ENCODE data around the gene RAB36.

The RAB36 gene

DNA sequence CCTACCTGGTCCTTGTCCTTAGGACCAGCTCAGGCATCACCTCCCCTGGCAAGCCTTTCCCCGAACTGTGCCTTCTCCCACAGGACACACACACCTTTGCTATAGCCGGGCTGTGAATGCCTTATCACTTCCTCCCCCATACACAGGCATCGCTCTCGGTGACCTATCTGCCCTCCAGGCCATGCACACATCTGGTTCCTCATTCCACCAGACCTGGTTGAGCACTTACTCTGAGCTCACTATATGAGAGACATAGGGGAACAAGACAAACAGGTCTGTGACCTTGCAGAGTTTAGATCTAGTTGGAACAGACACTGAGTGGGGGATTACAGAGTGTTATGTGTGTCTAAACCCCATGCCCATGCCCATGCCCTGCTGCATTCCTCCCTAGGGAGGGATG is 31.9 kb downstream of the RAB36 start:
- H3K4me3 ChIP-seq (ENCODE audit: low read depth, low read length), result no peak overlapping the region
- peak; percentile 44 for DNase-seq (ENCODE audit: low read depth)
- TF ChIP-seq, protein P1, sequence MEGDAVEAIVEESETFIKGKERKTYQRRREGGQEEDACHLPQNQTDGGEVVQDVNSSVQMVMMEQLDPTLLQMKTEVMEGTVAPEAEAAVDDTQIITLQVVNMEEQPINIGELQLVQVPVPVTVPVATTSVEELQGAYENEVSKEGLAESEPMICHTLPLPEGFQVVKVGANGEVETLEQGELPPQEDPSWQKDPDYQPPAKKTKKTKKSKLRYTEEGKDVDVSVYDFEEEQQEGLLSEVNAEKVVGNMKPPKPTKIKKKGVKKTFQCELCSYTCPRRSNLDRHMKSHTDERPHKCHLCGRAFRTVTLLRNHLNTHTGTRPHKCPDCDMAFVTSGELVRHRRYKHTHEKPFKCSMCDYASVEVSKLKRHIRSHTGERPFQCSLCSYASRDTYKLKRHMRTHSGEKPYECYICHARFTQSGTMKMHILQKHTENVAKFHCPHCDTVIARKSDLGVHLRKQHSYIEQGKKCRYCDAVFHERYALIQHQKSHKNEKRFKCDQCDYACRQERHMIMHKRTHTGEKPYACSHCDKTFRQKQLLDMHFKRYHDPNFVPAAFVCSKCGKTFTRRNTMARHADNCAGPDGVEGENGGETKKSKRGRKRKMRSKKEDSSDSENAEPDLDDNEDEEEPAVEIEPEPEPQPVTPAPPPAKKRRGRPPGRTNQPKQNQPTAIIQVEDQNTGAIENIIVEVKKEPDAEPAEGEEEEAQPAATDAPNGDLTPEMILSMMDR (IDR thresholded peaks at IDR 0.05; ENCODE audit: low read depth, low read length), result no peak
- TF ChIP-seq, protein P2, sequence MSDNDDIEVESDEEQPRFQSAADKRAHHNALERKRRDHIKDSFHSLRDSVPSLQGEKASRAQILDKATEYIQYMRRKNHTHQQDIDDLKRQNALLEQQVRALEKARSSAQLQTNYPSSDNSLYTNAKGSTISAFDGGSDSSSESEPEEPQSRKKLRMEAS (IDR thresholded peaks at IDR 0.05; ENCODE audit: low read depth, low read length), result no peak
- no peak for TF ChIP-seq MYC (IDR thresholded peaks at IDR 0.05; ENCODE audit: low read depth, low read length)

DNA sequence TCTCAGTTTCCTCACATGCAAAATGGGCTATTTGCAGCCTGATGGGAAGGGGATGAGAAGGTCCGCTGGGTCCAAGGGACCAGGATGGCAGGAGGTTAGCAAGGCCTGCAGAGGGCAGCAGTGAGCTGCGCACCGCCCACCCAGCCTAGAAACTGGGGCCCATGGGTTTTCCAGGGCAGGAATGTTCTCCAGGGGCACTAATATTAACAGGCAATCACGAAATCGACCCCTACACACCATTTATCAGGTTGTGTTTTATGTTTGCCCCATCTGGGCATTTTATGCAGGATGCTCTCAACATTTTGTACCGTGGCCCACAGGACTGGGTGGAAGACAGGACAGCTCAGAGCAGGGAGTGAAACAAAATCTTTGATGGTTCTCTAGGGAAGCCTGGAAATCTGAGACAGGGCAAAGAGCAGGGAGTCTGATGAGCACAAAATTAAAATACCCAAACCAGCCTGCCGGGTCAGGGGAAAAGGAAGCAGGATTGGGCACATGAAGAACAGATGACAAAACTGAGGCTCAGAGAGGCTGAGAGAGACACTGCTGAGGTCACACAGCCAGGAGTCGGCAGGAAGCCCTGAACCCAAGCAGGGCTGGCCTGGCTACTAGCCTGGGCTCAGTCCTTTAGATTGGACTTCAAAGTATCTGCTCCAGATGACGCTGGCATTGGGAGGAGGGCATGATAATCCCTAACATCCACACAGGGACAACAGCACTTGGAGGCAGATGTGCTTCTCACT is 33.4 kb downstream of the RAB36 start:
- H3K4me3 ChIP-seq (ENCODE audit: low read depth, low read length), result no peak overlapping the region
- peak; percentile 61 for DNase-seq (ENCODE audit: low read depth)

DNA sequence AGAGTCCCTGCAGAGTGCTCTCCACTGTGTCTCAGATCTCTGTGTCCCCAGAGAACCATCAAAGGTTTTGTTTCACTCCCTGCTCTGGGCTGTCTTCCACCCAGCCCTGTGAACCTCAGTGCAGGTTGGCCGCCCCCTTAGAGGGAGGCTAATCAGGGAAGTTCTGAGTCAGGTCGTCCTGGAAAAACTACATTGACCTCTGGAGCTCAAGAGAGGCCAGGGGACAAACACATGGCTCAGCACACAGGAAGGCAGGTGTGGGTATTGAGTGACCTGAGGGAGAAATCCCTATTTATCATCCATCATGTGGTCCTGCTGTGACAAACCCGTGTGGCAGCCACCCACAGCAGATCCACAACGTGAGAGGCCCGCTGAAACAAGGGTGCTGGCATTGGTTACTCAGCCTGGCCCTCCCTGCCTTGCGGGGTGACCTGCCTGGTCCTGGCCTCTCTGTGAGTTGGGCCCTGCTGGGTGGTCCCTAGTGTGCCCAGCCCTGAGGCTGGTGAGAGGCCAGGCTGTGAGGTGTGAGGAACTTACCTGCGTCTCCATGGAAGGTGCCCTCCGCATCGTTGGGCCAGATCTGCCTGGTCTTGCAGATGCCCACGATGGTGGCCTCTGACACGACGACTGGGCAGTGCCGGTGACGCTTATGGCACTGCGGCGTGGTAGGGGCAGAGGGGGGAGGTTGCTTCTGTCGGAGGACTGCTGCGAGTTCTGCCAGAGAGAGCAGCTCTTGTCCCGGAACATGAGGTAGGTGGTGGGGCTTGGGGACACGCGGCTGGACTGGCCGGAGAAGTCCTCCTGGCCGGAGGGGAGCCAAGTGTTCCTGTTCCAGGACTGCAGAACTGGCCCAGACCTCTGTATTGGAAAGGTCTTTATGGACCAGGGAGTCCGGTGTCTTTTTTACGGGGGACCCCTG is 34.4 kb downstream of the RAB36 start:
- H3K4me3 ChIP-seq (ENCODE audit: low read depth, low read length), result peak overlapping the region; percentile 34
- TF ChIP-seq, protein P2 (IDR thresholded peaks at IDR 0.05; ENCODE audit: low read depth, low read length), result no peak
- TF ChIP-seq POLR2A (IDR thresholded peaks at IDR 0.05; ENCODE audit: extremely low read depth, insufficient read length) (no peak), MYC (IDR thresholded peaks at IDR 0.05; ENCODE audit: low read depth, low read length) (no peak)
- TF ChIP-seq, protein P1 (IDR thresholded peaks at IDR 0.05; ENCODE audit: low read depth, low read length), result no peak
- peak; percentile 58 for DNase-seq (ENCODE audit: low read depth)

More for the DNA sequence above, 33.4 kb downstream of the RAB36 start:
- no peak for TF ChIP-seq MYC (IDR thresholded peaks at IDR 0.05; ENCODE audit: low read depth, low read length)
- TF ChIP-seq POLR2A (IDR thresholded peaks at IDR 0.05; ENCODE audit: extremely low read depth, insufficient read length), result no peak
- TF ChIP-seq, protein P1 (IDR thresholded peaks at IDR 0.05; ENCODE audit: low read depth, low read length), result peak; percentile 90

DNA sequence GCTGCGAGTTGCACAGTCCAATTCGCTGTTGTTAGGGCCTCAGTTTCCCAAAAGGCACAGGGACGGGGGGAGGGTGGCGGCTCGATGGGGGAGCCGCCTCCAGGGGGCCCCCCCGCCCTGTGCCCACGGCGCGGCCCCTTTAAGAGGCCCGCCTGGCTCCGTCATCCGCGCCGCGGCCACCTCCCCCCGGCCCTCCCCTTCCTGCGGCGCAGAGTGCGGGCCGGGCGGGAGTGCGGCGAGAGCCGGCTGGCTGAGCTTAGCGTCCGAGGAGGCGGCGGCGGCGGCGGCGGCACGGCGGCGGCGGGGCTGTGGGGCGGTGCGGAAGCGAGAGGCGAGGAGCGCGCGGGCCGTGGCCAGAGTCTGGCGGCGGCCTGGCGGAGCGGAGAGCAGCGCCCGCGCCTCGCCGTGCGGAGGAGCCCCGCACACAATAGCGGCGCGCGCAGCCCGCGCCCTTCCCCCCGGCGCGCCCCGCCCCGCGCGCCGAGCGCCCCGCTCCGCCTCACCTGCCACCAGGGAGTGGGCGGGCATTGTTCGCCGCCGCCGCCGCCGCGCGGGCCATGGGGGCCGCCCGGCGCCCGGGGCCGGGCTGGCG is 35.1 kb downstream of the RAB36 start, which contains the start of gene BCR:
TSS of gene BCR (plus strand) at position 209 of the 592 bp plus-strand sequence. CDS start 452 bp downstream, outside the sequence.
- DNase-seq (ENCODE audit: low read depth), result peak; percentile 79
- peak within 1 kb of the TSS; percentile 74 for H3K4me3 ChIP-seq (ENCODE audit: low read depth, low read length)
- TF ChIP-seq, protein P2 (IDR thresholded peaks at IDR 0.05; ENCODE audit: low read depth, low read length), result no peak
- TF ChIP-seq POLR2A (IDR thresholded peaks at IDR 0.05; ENCODE audit: extremely low read depth, insufficient read length) (no peak), MYC (IDR thresholded peaks at IDR 0.05; ENCODE audit: low read depth, low read length) (no peak)
- TF ChIP-seq, protein P1 (IDR thresholded peaks at IDR 0.05; ENCODE audit: low read depth, low read length), result no peak

DNA sequence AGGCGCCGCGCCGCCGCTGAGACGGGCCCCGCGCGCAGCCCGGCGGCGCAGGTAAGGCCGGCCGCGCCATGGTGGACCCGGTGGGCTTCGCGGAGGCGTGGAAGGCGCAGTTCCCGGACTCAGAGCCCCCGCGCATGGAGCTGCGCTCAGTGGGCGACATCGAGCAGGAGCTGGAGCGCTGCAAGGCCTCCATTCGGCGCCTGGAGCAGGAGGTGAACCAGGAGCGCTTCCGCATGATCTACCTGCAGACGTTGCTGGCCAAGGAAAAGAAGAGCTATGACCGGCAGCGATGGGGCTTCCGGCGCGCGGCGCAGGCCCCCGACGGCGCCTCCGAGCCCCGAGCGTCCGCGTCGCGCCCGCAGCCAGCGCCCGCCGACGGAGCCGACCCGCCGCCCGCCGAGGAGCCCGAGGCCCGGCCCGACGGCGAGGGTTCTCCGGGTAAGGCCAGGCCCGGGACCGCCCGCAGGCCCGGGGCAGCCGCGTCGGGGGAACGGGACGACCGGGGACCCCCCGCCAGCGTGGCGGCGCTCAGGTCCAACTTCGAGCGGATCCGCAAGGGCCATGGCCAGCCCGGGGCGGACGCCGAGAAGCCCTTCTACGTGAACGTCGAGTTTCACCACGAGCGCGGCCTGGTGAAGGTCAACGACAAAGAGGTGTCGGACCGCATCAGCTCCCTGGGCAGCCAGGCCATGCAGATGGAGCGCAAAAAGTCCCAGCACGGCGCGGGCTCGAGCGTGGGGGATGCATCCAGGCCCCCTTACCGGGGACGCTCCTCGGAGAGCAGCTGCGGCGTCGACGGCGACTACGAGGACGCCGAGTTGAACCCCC is 35.8 kb downstream of the RAB36 start:
- peak overlapping the region; percentile 74 for H3K4me3 ChIP-seq (ENCODE audit: low read depth, low read length)
- DNase-seq (ENCODE audit: low read depth), result peak; percentile 40
- TF ChIP-seq, protein P1 (IDR thresholded peaks at IDR 0.05; ENCODE audit: low read depth, low read length), result no peak
- TF ChIP-seq, protein P2 (IDR thresholded peaks at IDR 0.05; ENCODE audit: low read depth, low read length), result no peak
